Psoas muscle (tissue), 8 donors: ENCODE measurements around the gene SYNE2. TPM values are rescaled to one million over a fixed set of nuclear protein-coding genes. Genes with fewer than 3 reads are reported as not detected.
"Not testable (repeated sequence)": the region's sequence is repeated elsewhere in the genome, so short reads cannot be mapped to it uniquely, and the experiment has no call there.

Source experiments
- ATAC-seq, 4 donors: fragments of 200-7000 bp; cut with Tn5 transposase; one replicate each; pipeline ENCODE4 v1.9.1; 2020; ENCODE audit warnings: moderate library complexity in 3 of 4, mild to moderate bottlenecking in 2 of 4
- DNase-seq, 2 donors: peaks; one replicate each; pipeline ENCODE4 v3.0.0-alpha.2; 2020
- H3K27ac ChIP-seq: fragments of 200-600 bp; one replicate; pipeline ENCODE4 v1.8.0; 2022
- H3K27me3 ChIP-seq, 3 donors: fragments of 200-600 bp in 1 of 3; one replicate each; pipeline versions ENCODE4 v1.6.1 to v1.8.0; 2013 to 2022; ENCODE audit warnings: low read length in 2 of 3, mild to moderate bottlenecking in 2 of 3, moderate library complexity in 1 of 3; ENCODE audit not compliant: insufficient read depth in 3 of 3
- H3K36me3 ChIP-seq, 2 donors: fragments of 200-600 bp in 1 of 2; one replicate each; pipeline versions ENCODE4 v1.6.1 to v1.8.0; 2013 to 2022; ENCODE audit warnings: low read depth in 1 of 2, mild to moderate bottlenecking in 1 of 2, moderate library complexity in 1 of 2; ENCODE audit not compliant: insufficient read depth in 1 of 2
- H3K4me1 ChIP-seq: fragments of 200-600 bp; one replicate; pipeline ENCODE4 v1.8.0; 2022
- H3K4me3 ChIP-seq: fragments of 200-600 bp; one replicate; pipeline ENCODE4 v1.8.0; 2022; ENCODE audit warnings: mild to moderate bottlenecking
- H3K9me3 ChIP-seq: fragments of 200-600 bp; one replicate; pipeline ENCODE4 v1.8.0; 2022
- CTCF ChIP-seq: fragments of 200-600 bp; IDR thresholded peaks from one replicate; pipeline ENCODE4 v1.8.0; 2022; ENCODE audit warnings: antibody characterized with exemption
- WGBS, 3 donors: extraction: QIAGEN DNeasy Blood & Tissue Kit; methylation state at CpG; one replicate each; pipeline versions ENCODE4 v1.1.6 to v1.1.7; 2013; 5-methylcytosine and 5-hydroxymethylcytosine counted together
- intact Hi-C, 2 donors: fragments of 100-400 bp; cut with DNase I; formaldehyde crosslinking; loops; one replicate each; pipeline versions ENCODE4 v1.11.0 to v1.14.2; 2022
- polyA plus RNA-seq, 3 donors: library from polyadenylated mRNA; stranded (reverse); fragments of 200-250 nt; gene quantifications; one replicate each; pipeline ENCODE4 v1.2.3, GENCODE V29; 2013
- total RNA-seq, 4 donors: library from RNA; stranded (reverse); fragmentation: NEBNext Ultra II Directional in 2 of 4; extraction: Animal tissue kit (Norgen Biotek cat#: 25700) in 2 of 4; gene quantifications; one replicate each; pipeline versions ENCODE4 v1.2.1 to v1.2.4, GENCODE V29; 2021 to 2023
- donor health status: healthy with polysubstance abuse.
- donor health status: DM: no; HTN: no; CAD: no; lungs with moderate emphysema.
- donor health status: Bipolar disorder and iron deficiency.
- donor health status: healthy.
- donor health status: DM: yes; HTN: yes; CAD: no.
- donor health status: DM: no; HTN: no; CAD: no.
- donor health status: DM: no; HTN: no; CAD: no.
- donor health status: DM: yes; HTN: yes; CAD: no.

The SYNE2 gene
- total and polyA plus RNA-seq, 7 donors = 23.0 to 239 (median 150) TPM

DNA sequence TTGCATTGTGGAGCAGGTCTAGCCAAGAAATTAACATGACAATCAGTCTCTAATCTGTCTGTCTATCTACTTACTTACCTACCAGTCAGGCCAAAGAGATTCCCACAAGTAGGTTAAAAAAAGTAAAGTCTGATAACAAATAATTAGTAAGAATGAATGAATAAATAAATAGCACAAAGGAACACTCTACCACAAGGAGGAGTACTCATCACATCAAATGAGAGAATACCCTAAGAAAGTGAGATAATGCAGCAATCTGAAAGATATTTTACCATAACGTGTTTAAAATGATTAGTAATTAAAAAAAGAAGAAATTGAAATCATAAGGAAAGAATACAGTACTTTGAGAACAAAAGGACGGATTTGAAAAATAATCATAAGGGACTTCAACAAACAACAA, 187.2 kb downstream of the SYNE2 start:
- no peaks in the 10 kb centered on the region for H3K9me3 ChIP-seq
- TF ChIP-seq CTCF = no peak
- 91 to 94% (median 93%) methylated on average over 2 of the region's 2 CpGs for WGBS, 3 donors
- intact Hi-C loops = loop anchor here in 1 of 2 donors (10.0 kb wide), 1 partner anchor 255 kb away; the partner anchor contains the start of gene ESR2
- H3K27ac ChIP-seq = no peak overlapping the region
- ATAC-seq (no peak), DNase-seq (no peak)
- no peaks in the 10 kb centered on the region for H3K27me3 ChIP-seq
- H3K4me3 ChIP-seq = no peak overlapping the region
- H3K4me1 ChIP-seq = no peaks in the 10 kb centered on the region
- peaks cover 0 to 4% of the 10 kb centered on the region in 2 donors for H3K36me3 ChIP-seq

DNA sequence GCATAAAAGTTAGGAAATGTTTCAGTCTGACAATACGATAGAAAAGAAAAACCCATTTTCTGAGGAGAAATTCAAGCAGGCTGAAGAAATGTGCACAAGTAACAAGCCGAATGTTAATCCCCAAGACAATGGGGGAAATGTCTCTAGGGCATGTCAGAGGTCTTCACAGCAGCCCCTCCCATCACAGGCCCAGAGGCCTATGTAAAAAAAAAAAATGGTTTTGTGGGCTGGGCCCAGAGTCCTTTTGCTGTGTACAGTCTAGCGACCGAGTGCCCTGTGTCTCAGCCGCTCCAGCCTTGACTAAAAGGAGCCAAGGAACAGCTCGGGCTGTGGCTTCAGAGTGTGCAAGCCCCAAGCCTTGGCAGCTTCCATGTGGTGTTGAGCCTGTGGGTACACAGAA, 190.5 kb downstream of the SYNE2 start:
- H3K27me3 ChIP-seq, DNase-seq, H3K27ac ChIP-seq, H3K4me1 ChIP-seq, H3K9me3 ChIP-seq, H3K4me3 ChIP-seq, ATAC-seq: not testable (repeated sequence)
- WGBS, 3 donors = 97 to 98% (median 97%) methylated on average over 6 of the region's 6 CpGs
- H3K36me3 ChIP-seq = peaks cover 0 to 20% of the 10 kb centered on the region in 2 donors
- intact Hi-C loops = loop anchor here in 1 of 2 donors (10.0 kb wide), 1 partner anchor 252 kb away; the partner anchor contains the start of gene ESR2

DNA sequence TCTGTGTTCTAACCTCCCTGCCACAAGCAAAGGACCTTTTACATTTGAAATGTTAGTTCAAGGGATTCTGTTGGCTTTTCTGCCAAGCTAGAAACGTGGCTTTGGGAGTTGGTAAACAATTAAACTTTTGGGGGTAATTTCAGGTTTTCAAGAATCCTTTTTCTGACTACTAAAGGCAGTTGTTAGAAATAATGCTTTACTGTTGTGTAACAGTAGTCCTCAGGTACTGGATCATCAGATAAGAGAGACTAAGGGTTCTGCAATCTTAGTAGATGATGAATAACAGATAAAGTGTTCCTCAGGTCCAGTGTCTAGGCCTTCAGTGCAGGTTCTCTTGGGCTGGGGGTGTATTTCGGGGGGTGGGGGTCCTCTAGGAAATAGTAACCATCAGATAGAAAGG, 192.3 kb downstream of the SYNE2 start:
- Histone ChIP-seq H3K27me3 (no peaks in the 10 kb centered on the region), H3K36me3 (peaks cover 0 to 28% of the 10 kb centered on the region in 2 donors), H3K4me3 (no peak overlapping the region), H3K9me3 (no peaks in the 10 kb centered on the region), H3K4me1 (no peaks in the 10 kb centered on the region), H3K27ac (no peak overlapping the region)
- no peak for TF ChIP-seq CTCF
- DNase-seq (no peak), ATAC-seq (no peak)
- intact Hi-C loops = loop anchor here in 1 of 2 donors (10.0 kb wide), 1 partner anchor 250 kb away; the partner anchor contains the start of gene ESR2
- 88 to 99% (median 91%) methylated on average over 2 of the region's 2 CpGs for WGBS, 3 donors

DNA sequence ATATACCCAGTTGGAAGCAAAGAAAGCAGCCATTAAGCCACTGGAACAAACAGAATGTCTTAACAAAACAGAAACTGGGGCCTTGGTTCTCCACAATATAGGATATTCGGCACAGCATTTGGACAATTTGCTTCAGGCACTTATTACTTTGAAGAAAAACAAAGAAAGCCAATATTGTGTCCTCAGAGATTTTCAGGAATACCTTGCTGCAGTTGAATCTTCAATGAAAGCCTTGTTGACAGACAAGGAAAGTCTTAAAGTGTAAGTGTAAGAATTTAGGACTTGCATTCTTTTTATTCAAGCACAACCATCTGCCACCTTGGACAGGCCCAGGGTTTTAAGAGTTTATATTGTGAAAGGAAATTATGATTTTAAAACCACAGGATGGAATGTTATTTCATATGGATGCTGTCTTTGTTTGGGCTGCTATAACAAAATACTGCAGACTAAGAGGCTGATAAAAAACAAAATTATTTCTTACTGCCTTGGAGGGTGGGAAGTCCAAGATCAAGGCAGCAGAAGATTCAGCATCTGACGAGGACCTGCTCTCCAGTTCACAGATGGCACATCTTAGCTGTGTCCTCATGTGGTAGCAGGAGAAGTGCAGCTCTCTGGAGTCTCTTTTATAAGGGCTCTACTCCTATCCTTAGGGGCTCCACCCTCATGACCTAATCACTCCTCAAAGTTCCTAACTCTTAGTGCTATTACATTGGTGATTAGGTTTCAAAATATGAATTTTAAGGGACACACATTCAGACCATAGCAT, 197.0 kb downstream of the SYNE2 start:
- no peak for ATAC-seq
- no peak for DNase-seq
- Histone ChIP-seq H3K27ac (no peak overlapping the region), H3K27me3 (no peaks in the 10 kb centered on the region), H3K36me3 (peaks cover 0 to 54% of the 10 kb centered on the region in 2 donors), H3K9me3 (no peaks in the 10 kb centered on the region), H3K4me1 (no peaks in the 10 kb centered on the region), H3K4me3 (no peak overlapping the region)
- intact Hi-C loops = loop anchor here in 1 of 2 donors (10.0 kb wide), 1 partner anchor 245 kb away; the partner anchor contains the start of gene ESR2
- TF ChIP-seq CTCF = no peak
- WGBS, 3 donors = 88 to 93% (median 91%) methylated on average over 2 of the region's 2 CpGs
